Bronchial epithelial cell (primary cell): ENCODE measurements around the gene IFT88. TPM values are rescaled to one million over a fixed set of nuclear protein-coding genes. Genes with fewer than 3 reads are reported as not detected.

Source experiments
- DNase-seq: peaks from one replicate; pipeline ENCODE4 v3.0.0-alpha.2; 2010; ENCODE audit warnings: low read depth
- FAIRE-seq: peaks from 2 replicates; lab custom pipeline; 2011; peaks lifted over from hg19 to GRCh38; lab: Jason Lieb, UNC
- H3K27me3 ChIP-seq: 2 replicates; pipeline ENCODE4 v1.5.1; 2011; ENCODE audit warnings: low read length; ENCODE audit not compliant: control insufficient read depth, insufficient read depth
- H3K36me3 ChIP-seq: 2 replicates; pipeline ENCODE4 v1.5.1; 2011; ENCODE audit warnings: low read length; ENCODE audit not compliant: control insufficient read depth, insufficient read depth
- H3K4me3 ChIP-seq: 2 replicates; pipeline ENCODE4 v1.5.1; 2011; ENCODE audit warnings: mild to moderate bottlenecking, low read depth, low read length, control low read depth
- total RNA-seq: library from RNA; depleted of rRNA; stranded (reverse); fragments of >200 nt; gene quantifications from 2 replicates; pipeline ENCODE4 v1.2.1, GENCODE V29; 2014
- TF ChIP-seq, protein P1 (sequence below): IDR thresholded peaks from 2 replicates; pipeline ENCODE4 v1.5.1; 2011; ENCODE audit warnings: mild to moderate bottlenecking, moderate library complexity, low read length, control low read depth, inconsistent platforms; ENCODE audit not compliant: insufficient read depth, severe bottlenecking

The IFT88 gene
- total RNA-seq, 1 donor from 2014 or later: 4.5 TPM

DNA sequence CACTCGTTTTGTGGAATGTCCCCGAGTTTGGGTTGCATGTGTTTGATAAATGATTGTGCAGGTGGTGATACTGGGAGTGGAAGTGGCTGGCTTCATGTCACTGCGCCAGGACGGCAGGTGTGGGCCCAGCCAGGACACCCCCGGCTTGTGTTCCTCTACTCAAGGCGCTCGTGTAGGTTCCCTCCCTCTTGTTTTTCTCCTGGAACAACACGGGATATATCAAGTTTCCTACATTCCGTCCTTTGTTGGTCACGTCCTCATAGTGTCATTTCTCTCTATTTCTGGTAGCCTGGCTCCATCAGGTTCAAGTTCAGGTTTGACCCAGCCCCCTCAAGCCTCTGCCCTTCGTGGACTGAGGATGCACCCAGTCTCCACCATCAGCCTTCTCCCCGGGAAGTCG is 152.8 kb downstream of the IFT88 start:
- H3K4me3 ChIP-seq: no peak overlapping the region
- TF ChIP-seq, protein P1, sequence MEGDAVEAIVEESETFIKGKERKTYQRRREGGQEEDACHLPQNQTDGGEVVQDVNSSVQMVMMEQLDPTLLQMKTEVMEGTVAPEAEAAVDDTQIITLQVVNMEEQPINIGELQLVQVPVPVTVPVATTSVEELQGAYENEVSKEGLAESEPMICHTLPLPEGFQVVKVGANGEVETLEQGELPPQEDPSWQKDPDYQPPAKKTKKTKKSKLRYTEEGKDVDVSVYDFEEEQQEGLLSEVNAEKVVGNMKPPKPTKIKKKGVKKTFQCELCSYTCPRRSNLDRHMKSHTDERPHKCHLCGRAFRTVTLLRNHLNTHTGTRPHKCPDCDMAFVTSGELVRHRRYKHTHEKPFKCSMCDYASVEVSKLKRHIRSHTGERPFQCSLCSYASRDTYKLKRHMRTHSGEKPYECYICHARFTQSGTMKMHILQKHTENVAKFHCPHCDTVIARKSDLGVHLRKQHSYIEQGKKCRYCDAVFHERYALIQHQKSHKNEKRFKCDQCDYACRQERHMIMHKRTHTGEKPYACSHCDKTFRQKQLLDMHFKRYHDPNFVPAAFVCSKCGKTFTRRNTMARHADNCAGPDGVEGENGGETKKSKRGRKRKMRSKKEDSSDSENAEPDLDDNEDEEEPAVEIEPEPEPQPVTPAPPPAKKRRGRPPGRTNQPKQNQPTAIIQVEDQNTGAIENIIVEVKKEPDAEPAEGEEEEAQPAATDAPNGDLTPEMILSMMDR: no peak
- DNase-seq (no peak), FAIRE-seq (no peak)
- H3K27me3 ChIP-seq: peaks cover 4% of the 10 kb centered on the region
- no peaks in the 10 kb centered on the region for H3K36me3 ChIP-seq

DNA sequence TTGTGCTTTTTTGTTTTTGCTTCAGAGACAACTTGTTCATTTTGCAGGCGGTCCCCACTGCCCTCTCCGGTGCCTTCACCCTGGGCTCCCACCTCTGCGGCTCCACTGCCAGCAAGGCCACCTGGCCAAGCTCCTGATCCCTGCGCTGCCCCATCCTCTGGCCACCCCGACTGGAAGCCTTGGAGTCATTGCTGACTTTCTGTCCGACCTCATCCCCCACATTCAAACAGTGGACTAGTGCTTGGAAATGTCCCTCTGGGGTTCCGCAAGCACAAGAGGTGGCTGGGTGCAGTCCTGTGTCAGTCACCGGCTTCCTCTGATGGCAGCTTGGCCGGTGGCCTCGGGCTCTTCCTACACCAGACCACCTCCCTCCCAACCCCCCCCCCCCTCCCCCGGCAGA is 153.5 kb downstream of the IFT88 start:
- Histone ChIP-seq H3K27me3 (peaks cover 4% of the 10 kb centered on the region), H3K36me3 (no peaks in the 10 kb centered on the region), H3K4me3 (no peak overlapping the region)
- TF ChIP-seq, protein P1: no peak
- no peak for FAIRE-seq
- DNase-seq: no peak

DNA sequence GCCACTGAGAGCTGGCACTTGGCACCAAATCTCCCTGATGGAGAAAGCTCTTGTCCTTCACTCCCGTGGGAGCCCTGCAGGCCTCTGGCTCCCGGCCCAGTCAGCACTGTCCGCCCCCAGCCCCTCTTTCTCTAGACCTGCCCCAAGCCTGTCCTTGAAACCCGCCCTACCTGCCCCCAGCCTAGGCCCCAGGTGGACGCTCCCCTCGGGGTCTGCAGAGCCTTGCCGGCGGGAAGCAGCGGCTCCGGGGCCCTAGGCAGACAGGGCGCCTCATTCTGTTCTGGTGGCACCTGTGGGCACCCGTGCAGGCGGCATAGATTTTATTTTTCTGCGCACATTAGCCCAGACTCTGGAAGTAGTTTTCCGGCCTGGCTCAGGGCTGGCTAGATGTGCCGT is 154.1 kb downstream of the IFT88 start:
- FAIRE-seq (no peak), DNase-seq (no peak)
- H3K27me3 ChIP-seq: peaks cover 4% of the 10 kb centered on the region
- H3K4me3 ChIP-seq: no peak overlapping the region
- TF ChIP-seq, protein P1: no peak
- H3K36me3 ChIP-seq: no peaks in the 10 kb centered on the region

DNA sequence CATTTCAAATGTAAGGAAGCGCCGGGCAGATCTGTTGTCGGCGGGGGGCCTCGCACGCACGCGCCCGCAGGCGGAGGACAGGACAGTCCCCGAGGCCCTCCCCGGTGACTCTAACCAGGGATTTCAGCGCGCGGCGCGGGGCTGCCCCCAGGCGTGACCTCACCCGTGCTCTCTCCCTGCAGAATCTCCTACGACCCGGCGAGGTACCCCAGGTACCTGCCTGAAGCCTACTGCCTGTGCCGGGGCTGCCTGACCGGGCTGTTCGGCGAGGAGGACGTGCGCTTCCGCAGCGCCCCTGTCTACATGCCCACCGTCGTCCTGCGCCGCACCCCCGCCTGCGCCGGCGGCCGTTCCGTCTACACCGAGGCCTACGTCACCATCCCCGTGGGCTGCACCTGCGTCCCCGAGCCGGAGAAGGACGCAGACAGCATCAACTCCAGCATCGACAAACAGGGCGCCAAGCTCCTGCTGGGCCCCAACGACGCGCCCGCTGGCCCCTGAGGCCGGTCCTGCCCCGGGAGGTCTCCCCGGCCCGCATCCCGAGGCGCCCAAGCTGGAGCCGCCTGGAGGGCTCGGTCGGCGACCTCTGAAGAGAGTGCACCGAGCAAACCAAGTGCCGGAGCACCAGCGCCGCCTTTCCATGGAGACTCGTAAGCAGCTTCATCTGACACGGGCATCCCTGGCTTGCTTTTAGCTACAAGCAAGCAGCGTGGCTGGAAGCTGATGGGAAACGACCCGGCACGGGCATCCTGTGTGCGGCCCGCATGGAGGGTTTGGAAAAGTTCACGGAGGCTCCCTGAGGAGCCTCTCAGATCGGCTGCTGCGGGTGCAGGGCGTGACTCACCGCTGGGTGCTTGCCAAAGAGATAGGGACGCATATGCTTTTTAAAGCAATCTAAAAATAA is 154.7 kb downstream of the IFT88 start:
- Histone ChIP-seq H3K27me3 (peaks cover 4% of the 10 kb centered on the region), H3K4me3 (peak overlapping the region; percentile 30), H3K36me3 (no peaks in the 10 kb centered on the region)
- FAIRE-seq (no peak), DNase-seq (peak; percentile 53)
- TF ChIP-seq, protein P1: no peak

DNA sequence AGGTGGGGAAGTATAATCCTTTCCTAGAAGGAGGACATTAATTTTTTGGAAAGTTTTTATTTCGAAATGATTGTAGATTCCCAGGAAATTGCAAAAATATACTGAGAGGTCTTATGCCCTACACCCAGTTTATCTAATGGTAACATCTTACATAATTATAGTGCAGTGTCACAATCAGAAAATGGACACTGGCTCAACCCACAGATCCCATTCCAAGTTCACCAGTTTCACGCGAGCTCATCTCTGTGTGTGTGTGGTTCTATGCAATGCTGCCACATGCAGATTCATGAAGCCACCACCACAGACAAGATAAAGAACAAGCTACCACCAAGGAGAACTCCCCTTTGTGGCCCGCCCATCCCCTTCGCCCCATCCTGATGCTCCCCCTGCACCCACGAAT is 160.9 kb downstream of the IFT88 start:
- Histone ChIP-seq H3K4me3 (no peak overlapping the region), H3K27me3 (no peaks in the 10 kb centered on the region), H3K36me3 (peaks cover 2% of the 10 kb centered on the region)
- no peak for DNase-seq
- FAIRE-seq: no peak
- TF ChIP-seq, protein P1: no peak
